HG03039 (cell line): ENCODE results near the gene COL24A1.

Experiments
- ATAC-seq: cut with Tn5 transposase; IDR thresholded peaks from one replicate; pipeline ENCODE4 v1.9.1; 2021; ENCODE audit warnings: mild to moderate bottlenecking, moderate library complexity; ENCODE audit not compliant: unreplicated experiment

Gene COL24A1

DNA sequence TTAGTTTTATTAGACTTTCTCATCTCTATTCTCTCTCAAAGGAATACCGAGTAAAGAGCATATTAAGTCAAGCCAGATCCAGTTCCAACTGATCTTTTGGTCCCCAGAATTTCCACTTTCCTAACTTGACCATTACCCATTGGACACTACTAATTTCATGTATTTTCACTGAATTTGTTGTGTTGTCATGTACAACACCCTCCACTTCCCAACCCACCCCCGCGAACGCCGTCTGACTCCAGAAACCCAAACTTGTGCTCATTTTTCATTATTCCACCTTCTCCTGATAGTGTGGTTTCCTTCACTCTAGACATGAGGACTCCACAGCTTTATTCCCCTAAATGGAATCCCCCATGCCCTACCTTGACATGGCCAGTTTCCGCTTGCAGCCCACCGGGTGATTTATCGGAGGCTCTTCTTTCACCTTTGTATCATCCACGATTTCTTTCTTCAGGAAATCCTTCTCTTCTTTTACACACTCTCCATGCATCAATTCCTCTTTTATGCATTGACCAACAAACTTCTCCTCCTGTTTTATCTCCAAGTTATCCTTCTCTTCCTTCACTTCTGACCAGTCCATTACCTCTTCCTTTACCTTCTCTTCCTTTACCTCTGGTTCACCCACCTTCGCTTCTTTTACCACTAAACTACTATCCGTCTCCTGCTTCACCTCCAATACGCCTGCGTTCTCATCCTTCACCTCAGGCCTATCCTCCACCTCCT lies 449.1 kb downstream of the COL24A1 start:
- ATAC-seq = no peak

DNA sequence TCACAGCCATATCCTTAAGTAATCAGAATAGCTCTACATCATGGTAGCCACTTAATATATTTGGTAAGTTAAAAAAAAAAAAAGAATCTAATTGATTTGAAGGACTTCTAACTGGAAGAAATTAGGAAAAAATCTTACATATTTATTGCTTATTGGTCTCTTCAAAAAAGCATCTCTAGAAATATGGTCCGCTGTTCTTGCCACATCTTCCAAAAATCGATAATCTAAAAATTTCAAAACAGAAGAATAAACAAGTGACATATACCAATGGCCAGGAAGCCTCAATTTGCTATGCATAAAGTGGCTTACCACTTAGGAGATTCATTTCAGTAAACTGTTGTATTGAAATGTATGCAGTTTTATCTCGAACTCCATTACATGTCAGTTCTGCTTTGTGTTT lies 450.6 kb downstream of the COL24A1 start:
- no peak for ATAC-seq

DNA sequence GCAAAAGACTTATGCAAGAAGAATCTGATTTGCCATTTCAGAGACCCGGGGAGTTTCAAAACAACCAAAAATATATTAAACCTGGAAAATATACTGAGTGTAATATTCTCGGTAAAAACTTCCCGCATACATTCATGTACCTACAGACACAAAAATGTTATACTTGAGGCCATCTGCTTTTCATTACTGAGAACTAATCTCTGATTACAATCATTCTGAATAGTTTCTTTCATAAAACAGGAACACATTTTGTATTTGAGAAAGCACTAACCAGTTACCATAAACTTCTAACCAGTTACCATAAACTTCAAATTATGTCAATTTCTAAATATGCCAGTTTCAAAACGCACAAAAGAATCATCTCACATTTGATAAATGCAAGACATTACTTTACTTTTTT lies 456.1 kb downstream of the COL24A1 start:
- no peak for ATAC-seq

DNA sequence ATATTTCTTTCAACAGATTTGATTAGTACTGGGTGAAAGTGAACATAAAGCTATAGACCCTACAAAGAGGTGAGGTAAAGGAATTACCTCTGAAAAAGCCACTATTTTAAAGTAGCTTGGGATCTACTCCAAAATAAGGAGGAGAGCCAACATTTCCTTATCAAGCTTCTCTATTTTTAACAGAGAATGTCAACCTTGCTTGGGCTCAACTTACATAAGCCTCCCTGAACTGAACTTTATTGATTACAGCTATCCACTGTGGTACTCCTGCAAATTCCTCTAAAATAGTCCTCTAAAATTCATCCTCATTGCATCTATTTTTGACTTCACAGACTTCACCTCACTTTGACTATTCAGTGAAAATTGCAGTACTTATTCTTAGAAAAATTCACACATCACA lies 458.7 kb downstream of the COL24A1 start:
- ATAC-seq = no peak

DNA sequence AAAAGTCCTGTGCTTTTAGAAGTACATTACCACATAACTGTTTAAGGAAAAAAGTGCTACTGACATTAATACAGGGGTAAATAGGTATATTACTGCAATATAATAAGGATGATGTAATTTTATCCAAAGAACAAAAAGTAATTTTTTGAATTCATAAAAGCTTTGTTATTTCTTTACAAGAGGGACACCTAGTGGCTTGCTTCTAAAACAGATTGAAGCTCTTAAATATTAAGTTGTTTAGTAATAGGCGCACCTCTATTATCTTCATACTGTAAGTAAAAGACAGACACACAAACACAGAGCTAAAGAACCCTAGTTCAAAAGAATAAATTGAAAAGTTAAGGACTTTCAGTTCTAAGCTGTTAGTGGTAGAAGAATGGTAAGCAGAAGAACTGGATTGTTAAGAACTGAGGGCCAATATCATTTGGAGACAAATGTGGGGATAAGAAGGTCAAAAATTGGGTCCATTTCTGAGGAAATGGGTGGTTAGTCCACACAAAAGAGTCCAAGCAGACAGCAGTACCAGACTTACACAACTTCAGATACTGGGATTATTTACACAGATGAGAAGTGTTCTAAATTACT lies 463.8 kb downstream of the COL24A1 start:
- no peak for ATAC-seq

DNA sequence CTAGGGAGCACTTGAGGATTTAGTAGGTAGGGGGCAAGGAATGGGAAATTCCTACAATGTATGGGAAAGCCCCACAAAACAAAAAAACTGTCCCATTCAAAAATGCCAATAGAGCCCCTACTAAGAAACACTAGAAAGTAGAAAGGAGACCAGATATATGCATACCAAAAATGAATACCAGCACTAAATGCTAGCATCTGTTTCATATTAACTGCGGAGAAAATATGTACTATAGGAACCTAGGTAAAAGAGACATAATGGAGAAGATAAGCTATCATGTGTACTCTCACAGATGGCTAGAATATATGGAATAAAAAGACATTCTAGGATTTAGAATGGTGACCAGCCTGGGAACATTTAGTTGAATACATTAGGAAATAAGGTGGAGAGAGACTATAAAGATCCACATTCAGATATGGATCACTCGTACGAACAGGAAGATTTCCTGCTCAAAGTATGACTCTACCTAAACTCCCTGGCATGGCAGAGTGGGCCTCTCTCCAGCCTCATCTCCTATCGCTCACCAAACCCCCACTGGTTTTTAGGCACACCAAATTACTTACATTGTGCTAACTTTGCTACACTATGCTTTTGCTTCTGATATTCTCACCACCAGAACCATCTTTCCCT lies 466.7 kb downstream of the COL24A1 start:
- no peak for ATAC-seq

DNA sequence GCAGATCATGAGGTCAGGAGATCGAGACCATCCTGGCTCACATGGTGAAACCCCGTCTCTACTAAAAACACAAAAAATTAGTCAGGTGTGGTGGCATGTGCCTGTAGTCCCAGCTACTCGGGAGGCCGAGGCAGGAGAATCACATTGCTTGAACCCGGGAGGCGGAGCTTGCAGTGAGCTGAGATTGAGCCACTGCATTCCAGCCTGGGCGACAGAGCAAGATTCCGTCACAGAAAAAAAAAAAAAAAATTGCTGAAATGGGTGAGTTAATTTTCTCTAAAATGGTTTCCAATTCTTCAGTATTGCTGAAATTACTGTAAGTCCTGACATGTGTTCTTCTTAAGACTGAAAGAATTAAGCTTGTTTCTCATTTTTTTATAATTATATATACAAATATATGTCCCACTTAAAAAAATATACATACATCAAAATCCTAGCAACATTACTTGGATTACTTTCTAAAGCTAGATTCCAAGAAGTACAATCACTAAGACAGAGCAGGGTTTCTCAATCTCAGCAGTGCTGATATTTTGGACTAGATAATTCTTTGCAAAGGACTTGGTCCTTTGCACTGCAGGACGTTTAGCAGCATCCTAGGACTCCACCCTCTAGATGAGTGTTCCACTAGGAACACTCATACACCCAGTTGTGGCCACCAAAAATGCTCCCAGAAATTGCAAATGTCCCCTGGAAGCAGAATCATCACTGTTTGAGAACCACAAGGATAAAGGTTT lies 473.1 kb downstream of the COL24A1 start:
- no peak for ATAC-seq

DNA sequence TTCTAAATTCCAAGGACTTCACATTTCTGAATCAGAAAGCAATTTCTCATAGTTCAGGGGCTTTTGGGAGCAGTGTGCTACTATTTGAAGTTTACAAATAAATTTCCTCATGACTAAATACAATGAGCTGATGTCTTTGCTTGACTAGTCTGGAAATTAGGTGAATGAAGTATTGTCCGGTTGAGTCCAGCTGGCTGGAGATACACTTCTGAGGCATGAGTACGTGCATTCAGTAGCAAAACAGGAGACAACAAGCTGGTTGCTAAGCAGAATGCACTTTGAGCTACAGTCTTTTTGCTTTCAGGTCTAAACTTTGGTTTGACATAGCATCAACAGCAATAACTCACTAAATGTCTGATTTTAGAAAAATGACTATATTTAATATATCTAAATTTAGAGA lies 475.5 kb downstream of the COL24A1 start:
- no peak for ATAC-seq
